Osteoblast (primary cell): ENCODE data around the gene NELL1. TPM values are rescaled to one million over a fixed set of nuclear protein-coding genes. Genes with fewer than 3 reads are reported as not detected.
"Not testable (repeated sequence)": the region's sequence is repeated elsewhere in the genome, so short reads cannot be mapped to it uniquely, and the experiment has no call there.

Experiments
- DNase-seq: peaks from one replicate; pipeline ENCODE4 v3.0.0; 2011; ENCODE audit warnings: low spot score, mixed read lengths; ENCODE audit not compliant: insufficient read length; ENCODE audit errors: missing footprints
- H2AFZ ChIP-seq: 2 replicates; pipeline ENCODE4 v1.6.0; 2011; ENCODE audit warnings: mild to moderate bottlenecking, low read length
- H3K27ac ChIP-seq: 2 replicates; pipeline ENCODE4 v1.5.1; 2011; ENCODE audit warnings: mild to moderate bottlenecking, low read depth, low read length, moderate library complexity
- H3K27me3 ChIP-seq: 2 replicates; pipeline ENCODE4 v1.6.0; 2012; ENCODE audit warnings: mild to moderate bottlenecking, control low read depth, inconsistent platforms, low read length, moderate library complexity; ENCODE audit not compliant: insufficient read depth
- H3K36me3 ChIP-seq: 2 replicates; pipeline ENCODE4 v1.5.1; 2011; ENCODE audit warnings: mild to moderate bottlenecking, low read length, control low read depth, moderate library complexity; ENCODE audit not compliant: insufficient read depth
- H3K4me1 ChIP-seq: 2 replicates; pipeline ENCODE4 v1.5.1; 2011; ENCODE audit warnings: mild to moderate bottlenecking, low read length, control low read depth, moderate library complexity; ENCODE audit not compliant: insufficient read depth
- H3K4me2 ChIP-seq: 2 replicates; pipeline ENCODE4 v1.6.0; 2011; ENCODE audit warnings: mild to moderate bottlenecking, low read length; ENCODE audit not compliant: insufficient read depth
- H3K4me3 ChIP-seq: fragments of 200-600 bp; sonication (generic); 3 replicates; pipeline ENCODE4 v1.5.1; 2012; ENCODE audit warnings: mild to moderate bottlenecking, low read length, inconsistent platforms; ENCODE audit not compliant: insufficient read depth
- H3K79me2 ChIP-seq: 2 replicates; pipeline ENCODE4 v1.6.0; 2012; ENCODE audit warnings: mild to moderate bottlenecking, low read length, control low read depth, inconsistent platforms; ENCODE audit not compliant: insufficient read depth
- H3K9me3 ChIP-seq: 2 replicates; pipeline ENCODE4 v1.5.1; 2011; ENCODE audit warnings: low read depth, low read length, control low read depth
- H4K20me1 ChIP-seq: 2 replicates; pipeline ENCODE4 v1.6.0; 2012; ENCODE audit warnings: mild to moderate bottlenecking, low read length, control low read depth; ENCODE audit not compliant: insufficient read depth
- total RNA-seq: library from RNA; depleted of rRNA; stranded (reverse); fragments of >200 nt; gene quantifications from 2 replicates; pipeline ENCODE4 v1.2.3, GENCODE V29; 2012
- TF ChIP-seq, protein P1 (sequence below): IDR thresholded peaks from 2 replicates; pipeline ENCODE4 v1.5.1; 2011; ENCODE audit warnings: mild to moderate bottlenecking, low read depth, low read length, moderate library complexity; ENCODE audit errors: extremely low read depth

The NELL1 gene
- total RNA-seq, 1 donor = not detected

DNA sequence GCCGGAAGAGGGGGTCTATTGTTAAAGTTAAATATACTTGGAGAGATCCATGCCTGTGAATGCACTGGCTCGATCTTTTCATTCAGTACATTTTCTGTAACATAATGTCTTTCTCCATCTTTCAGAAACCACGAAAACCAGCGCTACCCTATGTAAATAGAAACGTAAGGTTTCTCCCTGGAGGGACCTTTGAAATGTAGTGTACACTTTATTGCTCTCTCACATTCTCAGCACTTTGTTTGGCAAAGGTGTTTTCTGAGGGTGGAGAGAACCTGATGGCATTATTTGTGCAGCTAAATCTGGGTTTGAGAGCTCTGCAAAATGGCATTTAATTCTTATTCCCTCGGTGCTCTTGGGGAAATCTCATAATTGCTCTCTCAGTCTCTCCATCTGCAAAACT is 468.4 kb downstream of the NELL1 start:
- H3K36me3 ChIP-seq = no peaks in the 10 kb centered on the region
- no peaks in the 10 kb centered on the region for H3K27me3 ChIP-seq
- no peak overlapping the region for H3K4me3 ChIP-seq
- H2AFZ ChIP-seq = no peak overlapping the region
- no peaks in the 10 kb centered on the region for H3K79me2 ChIP-seq
- no peak overlapping the region for H3K4me2 ChIP-seq
- no peak overlapping the region for H3K27ac ChIP-seq
- peaks cover 2% of the 10 kb centered on the region for H3K9me3 ChIP-seq
- TF ChIP-seq, protein P1, sequence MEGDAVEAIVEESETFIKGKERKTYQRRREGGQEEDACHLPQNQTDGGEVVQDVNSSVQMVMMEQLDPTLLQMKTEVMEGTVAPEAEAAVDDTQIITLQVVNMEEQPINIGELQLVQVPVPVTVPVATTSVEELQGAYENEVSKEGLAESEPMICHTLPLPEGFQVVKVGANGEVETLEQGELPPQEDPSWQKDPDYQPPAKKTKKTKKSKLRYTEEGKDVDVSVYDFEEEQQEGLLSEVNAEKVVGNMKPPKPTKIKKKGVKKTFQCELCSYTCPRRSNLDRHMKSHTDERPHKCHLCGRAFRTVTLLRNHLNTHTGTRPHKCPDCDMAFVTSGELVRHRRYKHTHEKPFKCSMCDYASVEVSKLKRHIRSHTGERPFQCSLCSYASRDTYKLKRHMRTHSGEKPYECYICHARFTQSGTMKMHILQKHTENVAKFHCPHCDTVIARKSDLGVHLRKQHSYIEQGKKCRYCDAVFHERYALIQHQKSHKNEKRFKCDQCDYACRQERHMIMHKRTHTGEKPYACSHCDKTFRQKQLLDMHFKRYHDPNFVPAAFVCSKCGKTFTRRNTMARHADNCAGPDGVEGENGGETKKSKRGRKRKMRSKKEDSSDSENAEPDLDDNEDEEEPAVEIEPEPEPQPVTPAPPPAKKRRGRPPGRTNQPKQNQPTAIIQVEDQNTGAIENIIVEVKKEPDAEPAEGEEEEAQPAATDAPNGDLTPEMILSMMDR = no peak
- H3K4me1 ChIP-seq = no peaks in the 10 kb centered on the region
- no peak for DNase-seq
- H4K20me1 ChIP-seq = no peaks in the 10 kb centered on the region

DNA sequence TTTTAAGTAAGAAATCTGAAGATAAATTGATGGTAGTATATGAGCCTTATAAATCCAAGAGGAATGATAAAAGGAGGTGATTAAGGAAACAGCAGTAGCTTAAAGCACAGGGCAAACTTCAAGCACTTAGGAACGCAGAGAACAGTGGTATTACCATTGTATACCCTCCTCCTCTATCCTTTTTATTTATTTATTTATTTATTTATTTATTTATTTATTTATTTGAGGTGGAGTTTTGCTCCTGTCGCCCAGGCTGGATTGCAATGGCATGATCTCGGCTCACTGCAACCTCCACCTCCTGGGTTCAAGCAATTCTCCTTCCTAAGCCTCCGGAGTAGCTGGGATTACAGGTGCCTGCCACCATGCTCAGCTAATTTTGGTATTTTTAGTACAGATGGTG is 472.2 kb downstream of the NELL1 start:
- H3K27ac ChIP-seq, DNase-seq, H3K4me3 ChIP-seq, H3K4me1 ChIP-seq, H2AFZ ChIP-seq, H4K20me1 ChIP-seq, H3K27me3 ChIP-seq, H3K4me2 ChIP-seq, H3K79me2 ChIP-seq, H3K9me3 ChIP-seq, H3K36me3 ChIP-seq: not testable (repeated sequence)

DNA sequence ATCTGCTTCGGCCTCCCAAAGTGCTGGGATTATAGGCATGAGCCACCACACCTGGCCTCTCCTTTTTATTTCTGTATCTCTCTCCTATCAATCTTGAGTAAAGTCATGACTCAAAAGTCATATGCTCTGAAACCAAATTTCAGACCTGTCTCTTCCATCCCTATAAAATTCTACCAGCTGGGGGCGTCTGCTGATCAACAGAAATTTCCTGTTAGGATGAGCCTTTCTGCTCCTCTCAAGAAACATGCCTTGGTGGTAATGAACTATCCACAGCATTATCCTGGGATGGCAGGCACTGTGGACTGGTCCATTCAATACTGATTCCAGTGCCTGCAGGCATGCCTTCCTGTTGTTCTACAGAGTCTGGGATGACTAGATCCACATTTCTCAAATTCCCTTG is 472.6 kb downstream of the NELL1 start:
- H3K4me2 ChIP-seq = no peak overlapping the region

DNA sequence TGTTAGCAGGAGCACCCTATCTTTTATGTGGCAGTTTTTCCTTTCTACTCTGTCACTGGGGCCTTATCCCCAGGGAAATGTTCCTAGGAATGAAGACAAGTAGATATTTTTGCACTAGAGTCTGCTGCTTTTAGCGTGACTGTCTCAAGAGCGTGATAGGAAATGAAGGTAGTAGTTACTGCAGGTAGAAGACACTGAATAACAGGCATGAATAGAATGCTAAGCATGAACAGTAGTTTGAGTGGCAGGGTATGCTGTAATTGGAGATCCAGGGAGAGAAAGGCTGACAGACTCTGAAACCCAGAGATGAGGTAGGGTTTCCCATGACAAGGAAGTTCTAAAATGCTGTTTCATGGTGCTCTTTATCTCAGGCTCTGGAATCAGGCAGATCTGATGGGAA is 475.1 kb downstream of the NELL1 start:
- no peaks in the 10 kb centered on the region for H3K79me2 ChIP-seq

More for the DNA sequence above, 472.6 kb downstream of the NELL1 start:
- Histone ChIP-seq H3K9me3 (peaks cover 2% of the 10 kb centered on the region), H3K4me3 (no peak overlapping the region), H3K27ac (no peak overlapping the region), H4K20me1 (no peaks in the 10 kb centered on the region), H3K4me1 (no peaks in the 10 kb centered on the region), H3K27me3 (no peaks in the 10 kb centered on the region), H3K79me2 (no peaks in the 10 kb centered on the region), H3K36me3 (no peaks in the 10 kb centered on the region), H2AFZ (no peak overlapping the region)
- no peak for DNase-seq
- TF ChIP-seq, protein P1 = no peak

More for the DNA sequence above, 475.1 kb downstream of the NELL1 start:
- H3K9me3 ChIP-seq = peaks cover 2% of the 10 kb centered on the region
- TF ChIP-seq, protein P1 = no peak
- H3K4me2 ChIP-seq = no peak overlapping the region
- H3K27ac ChIP-seq = no peak overlapping the region
- no peaks in the 10 kb centered on the region for H3K4me1 ChIP-seq
- H3K27me3 ChIP-seq = no peaks in the 10 kb centered on the region
- H3K4me3 ChIP-seq = no peak overlapping the region
- DNase-seq = no peak
- H3K36me3 ChIP-seq = no peaks in the 10 kb centered on the region
- no peak overlapping the region for H2AFZ ChIP-seq
- no peaks in the 10 kb centered on the region for H4K20me1 ChIP-seq
